HG02678 (cell line): ENCODE results near the gene FBXL14.
"Not testable (repeated sequence)": the region's sequence is repeated elsewhere in the genome, so short reads cannot be mapped to it uniquely, and the experiment has no call there.

Experiments
- ATAC-seq: cut with Tn5 transposase; IDR thresholded peaks from one replicate; pipeline ENCODE4 v1.9.1; 2021; ENCODE audit warnings: mild to moderate bottlenecking, moderate library complexity; ENCODE audit not compliant: unreplicated experiment

FBXL14 gene

DNA sequence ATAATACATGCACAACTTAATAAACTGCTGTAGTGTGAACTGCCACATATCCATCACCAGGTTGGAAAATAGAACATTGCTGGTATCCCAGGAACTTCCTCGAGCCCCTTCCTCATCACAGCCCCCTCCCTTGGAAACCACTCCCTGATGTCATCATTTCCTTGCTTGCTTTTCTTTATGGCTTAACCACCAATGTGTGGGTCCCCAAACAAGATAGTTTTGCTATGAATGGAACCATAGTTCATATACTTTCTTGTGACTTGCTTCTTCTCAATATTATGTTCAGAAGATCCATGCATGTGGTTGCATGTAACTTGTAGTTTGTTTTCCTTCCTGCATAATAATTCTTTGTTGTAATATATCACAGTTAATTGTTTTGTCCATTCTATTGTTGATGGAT lies 25.7 kb upstream of the FBXL14 start:
- ATAC-seq: no peak

DNA sequence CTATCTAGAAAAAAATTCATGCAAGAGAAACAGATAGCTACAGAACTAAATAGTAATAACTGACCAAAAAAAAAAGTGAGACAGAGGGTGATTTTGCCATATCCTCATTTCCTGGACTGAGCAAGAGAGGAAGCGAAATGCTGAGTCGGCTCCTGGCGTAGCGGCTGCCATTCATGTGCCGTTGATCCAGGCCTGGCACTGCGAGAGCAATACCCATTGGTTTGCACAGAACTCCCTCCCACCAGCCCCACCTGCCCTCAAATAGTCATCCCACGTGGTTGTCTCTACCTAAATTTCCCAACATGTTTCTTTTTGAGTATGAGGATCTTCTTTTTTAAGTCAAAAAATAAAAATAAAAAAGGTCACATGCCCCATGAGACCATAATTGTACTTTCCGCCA lies 25.2 kb upstream of the FBXL14 start:
- ATAC-seq: no peak

DNA sequence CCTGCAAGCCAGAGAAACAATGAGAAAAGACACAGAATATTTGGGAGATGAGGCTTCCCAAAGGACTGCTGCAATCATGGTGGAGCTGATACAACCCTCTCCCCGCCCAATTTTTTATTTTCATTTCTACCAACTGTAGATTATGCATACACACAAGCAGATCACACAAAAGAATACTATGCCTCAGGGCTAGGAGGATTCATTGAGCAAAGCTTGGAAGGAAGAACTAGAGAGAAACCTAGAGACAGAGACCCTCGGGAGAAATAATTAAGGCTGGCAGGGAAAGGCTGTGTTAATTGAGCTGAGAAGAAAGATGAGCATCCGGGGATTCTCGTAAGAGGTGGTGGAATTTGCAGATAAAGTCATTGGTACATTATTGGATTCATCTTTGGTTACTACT lies 24.8 kb upstream of the FBXL14 start:
- no peak for ATAC-seq

DNA sequence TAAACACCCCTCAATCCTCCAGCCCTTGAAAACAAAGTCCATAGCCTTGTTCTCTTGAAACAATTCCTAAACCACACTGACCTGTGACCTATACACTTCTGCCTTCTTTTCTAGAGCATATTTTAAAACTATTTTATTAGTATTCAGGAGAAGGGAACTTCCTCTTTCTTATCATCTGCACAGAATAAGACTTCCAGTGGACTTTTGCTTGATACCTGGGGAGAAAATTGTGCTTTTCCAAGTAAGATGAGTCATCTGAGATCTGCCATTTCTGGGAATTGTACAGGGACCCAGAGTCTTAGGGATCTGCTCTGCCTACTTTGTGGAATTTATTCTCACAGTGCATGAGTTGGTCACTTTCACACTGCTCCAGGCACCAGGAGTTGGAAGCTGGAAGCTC lies 24.1 kb upstream of the FBXL14 start:
- ATAC-seq: no peak

DNA sequence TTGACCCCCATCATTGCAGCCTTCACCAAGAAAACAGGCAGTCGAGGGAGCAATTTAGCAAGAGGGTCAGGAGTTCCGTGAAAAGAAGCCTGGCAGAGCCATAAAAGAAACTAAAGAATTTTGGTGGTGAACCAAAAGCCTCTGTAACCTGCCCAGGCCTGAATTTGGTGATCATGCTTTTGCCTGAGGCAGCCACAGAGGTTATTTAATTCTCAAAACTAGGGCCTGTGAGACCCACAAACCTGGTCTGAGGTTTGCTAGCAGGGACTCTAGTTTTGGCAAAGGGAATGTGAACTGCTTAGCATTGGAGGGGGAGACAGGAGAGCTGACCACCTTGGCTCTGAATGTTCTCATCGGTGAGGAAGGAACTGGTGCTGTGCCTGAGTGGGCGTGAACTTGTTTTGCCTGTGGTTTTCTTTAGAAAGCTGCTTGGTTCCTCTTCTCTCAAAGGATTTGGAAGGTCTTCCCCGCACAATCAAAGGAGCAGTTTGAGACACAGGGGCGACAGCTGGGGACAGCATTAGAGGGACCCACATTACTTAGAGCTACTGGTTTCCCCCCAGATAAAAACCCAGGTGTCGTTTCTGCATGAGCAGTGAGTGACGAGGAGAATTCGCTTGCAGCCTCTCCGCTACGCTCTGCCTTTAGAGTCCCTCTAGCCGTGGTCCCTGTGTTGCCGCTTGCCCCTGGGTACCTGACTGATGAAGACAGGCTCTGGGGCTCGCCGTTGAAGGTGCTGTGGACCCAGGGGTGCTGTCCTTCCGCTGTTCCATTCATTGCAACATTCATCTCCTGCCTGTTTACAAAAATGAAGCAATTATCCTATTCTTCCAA lies 22.1 kb upstream of the FBXL14 start:
- no peak for ATAC-seq

- ATAC-seq: no peak
These were observed 20.0 kb upstream of the FBXL14 start for GRCh38 chr12:1614360-1614759.

DNA sequence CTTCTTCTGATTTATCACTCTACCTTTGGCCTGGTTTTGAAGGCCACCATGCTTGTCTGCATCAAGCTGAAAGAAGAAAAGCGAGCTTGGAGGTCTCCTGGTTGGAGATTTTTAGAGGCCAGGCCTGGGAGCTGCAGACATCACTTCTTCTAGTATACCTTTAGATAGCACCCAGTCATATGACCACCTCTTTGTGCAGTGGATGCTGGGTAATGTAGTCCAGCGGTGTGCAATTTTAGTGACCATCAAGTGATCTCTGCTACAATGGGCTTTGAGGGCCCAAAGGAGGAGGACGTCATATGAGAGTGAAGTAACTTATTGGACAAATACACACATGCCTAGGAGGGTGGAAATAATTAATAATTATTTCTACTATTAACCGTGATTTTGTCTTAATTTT lies 19.5 kb upstream of the FBXL14 start:
- no peak for ATAC-seq

GRCh38 chr12:1611803-1612572 lies 17.6 kb upstream of the FBXL14 start:
- no peak for ATAC-seq

DNA sequence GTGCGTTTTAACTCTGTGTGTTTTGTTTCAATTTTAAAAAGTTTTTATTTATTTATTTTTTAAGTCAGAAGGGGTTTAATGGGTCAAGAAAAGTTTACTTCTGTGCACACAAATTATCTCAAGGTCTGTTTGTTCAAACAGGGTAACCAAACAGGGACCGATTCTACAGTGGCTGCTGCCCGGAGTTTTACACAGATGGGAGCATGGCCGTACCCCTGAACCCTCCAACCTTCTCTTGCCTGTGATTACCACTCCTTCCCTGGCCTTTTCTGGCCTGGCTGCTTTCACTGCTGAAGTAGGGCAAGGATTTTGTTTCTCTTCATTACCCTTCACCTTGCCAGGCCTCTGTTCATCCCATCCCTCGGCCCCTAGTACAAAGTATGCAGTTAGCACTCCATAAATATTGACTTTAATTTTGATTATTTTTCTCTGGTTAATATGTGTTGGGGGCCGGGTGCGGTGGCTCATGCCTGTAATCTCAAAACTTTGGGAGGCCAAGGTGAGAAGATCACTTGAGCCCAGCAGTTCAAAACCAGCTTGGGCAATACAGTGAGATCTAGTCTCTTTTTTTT lies 15.8 kb upstream of the FBXL14 start:
- no peak for ATAC-seq

GRCh38 chr12:1608713-1609119 lies 14.3 kb upstream of the FBXL14 start:
- no peak for ATAC-seq

GRCh38 chr12:1607940-1608712 lies 13.7 kb upstream of the FBXL14 start:
- ATAC-seq: no peak

DNA sequence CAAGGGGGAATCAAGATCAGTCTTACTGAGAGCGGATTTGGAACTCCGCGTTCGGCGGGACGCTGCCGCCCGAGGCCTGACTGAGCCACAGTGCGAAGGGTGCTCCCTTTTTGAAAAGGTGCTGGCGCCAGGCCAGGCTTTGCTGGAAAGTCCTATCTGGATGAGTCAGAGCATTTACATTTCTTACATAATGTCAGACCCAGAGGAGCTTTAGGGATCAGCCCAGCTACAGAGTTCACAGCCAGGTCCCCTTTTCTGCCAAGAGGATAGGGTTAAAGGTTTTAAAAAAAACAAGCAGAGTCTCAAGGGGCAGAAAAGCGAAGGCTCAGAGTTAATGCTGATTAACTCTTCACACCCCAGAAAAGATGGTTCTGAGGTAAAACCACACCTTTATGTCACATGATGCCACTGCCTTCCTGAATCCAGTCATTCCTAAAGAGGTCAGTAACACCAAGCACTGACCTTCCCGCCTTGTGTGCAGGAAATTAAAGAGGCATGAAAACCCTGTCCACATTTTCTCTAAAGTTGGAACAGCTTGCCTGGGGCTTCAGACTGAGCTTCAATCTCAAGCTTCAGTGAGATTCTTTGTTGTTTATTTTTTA lies 11.7 kb upstream of the FBXL14 start:
- ATAC-seq: peak; percentile 53

DNA sequence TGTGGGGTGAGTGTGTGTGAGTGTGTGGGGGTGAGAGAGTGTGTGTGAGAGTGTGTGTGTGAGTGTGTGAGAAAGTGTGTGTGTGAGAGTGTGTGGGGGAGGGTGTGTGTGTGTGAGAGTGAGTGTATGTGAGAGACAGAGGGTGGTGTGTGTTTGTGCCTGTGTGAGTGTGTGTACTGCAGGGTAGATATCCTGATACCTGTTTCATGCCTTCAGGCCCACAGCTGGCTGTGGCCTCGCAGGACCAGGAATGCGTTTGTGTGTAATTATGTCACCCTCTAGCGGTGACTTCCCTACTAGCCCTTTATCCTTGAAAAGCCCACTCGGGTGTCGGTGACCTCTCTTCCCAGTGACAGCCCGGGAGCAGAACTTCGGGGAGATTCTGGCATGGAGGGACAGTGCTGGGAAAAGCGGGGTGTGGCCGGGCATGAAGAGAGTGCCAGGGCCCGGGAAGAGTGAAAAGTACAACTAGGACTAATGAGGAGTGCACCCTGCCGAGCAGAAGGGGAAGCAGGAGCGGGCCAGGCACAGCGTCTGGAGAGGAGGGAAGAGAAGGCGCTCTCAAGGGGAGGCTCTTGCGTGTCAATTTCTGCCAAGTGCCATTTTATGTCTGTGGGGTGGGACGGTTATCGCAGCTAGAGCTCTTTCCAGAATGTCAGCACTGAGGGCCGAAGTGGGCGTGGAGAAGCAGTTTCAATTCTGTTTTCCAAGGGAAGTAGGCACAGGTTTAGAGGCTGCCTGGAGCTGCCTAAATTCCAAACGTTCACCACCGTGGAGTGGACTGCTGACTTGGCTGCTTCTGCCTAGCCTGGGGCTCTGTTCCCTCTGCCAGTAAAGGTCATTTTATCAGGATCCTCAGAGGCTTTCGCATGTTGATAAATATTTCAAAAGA lies 11.0 kb upstream of the FBXL14 start:
- ATAC-seq: peak; percentile 13

DNA sequence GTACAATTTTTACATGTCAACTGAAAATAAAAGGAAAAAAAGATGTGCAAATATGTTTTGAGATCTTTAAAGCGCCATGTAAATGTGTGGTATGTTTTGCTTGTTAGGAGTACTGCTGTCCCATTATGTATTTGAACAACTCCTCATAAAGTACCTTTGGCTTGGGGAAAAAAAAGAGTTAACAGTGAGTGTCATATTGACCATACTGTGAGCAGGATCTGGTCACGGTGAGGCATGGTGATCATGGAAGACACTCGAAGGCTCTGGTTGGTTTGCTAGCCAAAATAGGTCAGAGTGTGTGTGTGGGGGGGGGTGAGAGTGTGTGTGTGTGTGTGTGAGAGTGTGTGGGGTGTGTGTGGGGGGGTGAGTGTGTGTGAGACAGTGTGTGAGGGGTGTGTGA lies 10.1 kb upstream of the FBXL14 start:
- ATAC-seq: no peak

DNA sequence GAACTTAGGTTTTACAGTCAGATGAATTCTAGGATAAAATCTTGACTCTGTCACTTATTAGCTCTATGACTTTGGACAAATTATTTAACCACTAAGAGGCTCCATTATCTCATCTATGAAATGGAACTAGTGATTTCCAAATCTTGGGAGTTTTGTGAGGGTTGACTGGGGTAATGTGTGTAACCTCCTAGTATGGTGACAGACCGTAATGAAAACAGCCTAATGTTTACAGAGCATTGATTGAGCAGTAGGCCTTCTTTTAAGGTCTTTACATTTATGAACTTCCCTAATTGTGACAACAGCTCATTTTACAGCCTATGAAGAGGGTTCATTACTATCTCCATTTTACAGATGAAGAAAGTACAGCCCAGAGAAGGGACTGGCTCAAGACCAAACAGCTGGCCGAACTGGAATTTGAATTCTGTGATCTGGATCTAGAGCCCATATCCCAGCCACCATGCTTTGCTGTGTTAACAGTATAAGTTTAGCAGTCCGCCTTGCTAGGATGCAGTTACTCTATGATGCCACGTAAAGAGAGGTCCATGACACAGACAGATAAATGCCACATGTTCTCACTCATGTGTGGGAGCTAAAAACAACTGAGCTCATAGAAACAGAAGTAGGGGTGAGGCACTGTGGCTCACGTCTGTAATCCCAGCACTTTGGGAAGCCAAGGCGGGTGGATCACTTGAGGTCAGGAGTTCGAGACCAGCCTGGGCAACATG lies 9.1 kb upstream of the FBXL14 start:
- ATAC-seq: no peak

- ATAC-seq: not testable (repeated sequence)
These were observed 8.3 kb upstream of the FBXL14 start for GRCh38 chr12:1602706-1603105.

- ATAC-seq: no peak
These were observed 4.4 kb upstream of the FBXL14 start for GRCh38 chr12:1598757-1599156.

GRCh38 chr12:1595690-1596347 lies 1.4 kb upstream of the FBXL14 start:
- ATAC-seq: no peak
